Stimulated activated CD8-positive, alpha-beta memory T cell treated with anti-CD3 and anti-CD28 coated beads, Interleukin-12 subunit alpha, Interleukin-12 subunit beta, amount 100 ng/mL, for 1 hour (primary cell): ENCODE measurements around the gene MTRF1L.
A peak's percentile ranks its signal among the peaks of the same experiment; 100 is the strongest.
"Not testable (repeated sequence)": the region's sequence is repeated elsewhere in the genome, so short reads cannot be mapped to it uniquely, and the experiment has no call there.

Experiments used
- DNase-seq: peaks from one replicate; pipeline ENCODE4 v3.0.0-alpha.2; 2020; ENCODE audit warnings: low read depth

The MTRF1L gene

GRCh38 chr6:153003366-153003690, 819 bp upstream of the MTRF1L start:
- DNase-seq, result no peak

GRCh38 chr6:153001767-153002612, 519 bp downstream of the MTRF1L start:
- DNase-seq, result no peak

- not testable (repeated sequence) for DNase-seq
Measured at GRCh38 chr6:153000790-153001189, 1.7 kb downstream of the MTRF1L start.

- no peak for DNase-seq
Measured at GRCh38 chr6:153000243-153000642, 2.3 kb downstream of the MTRF1L start.

GRCh38 chr6:152999538-152999937, 3.0 kb downstream of the MTRF1L start:
- DNase-seq, result not testable (repeated sequence)

- no peak for DNase-seq
Measured at GRCh38 chr6:152993847-152994246, 8.7 kb downstream of the MTRF1L start.

- DNase-seq, result no peak
Measured at GRCh38 chr6:152993431-152993830, 9.1 kb downstream of the MTRF1L start.

GRCh38 chr6:152986978-152987377, 15.5 kb downstream of the MTRF1L start:
- no peak for DNase-seq

- not testable (repeated sequence) for DNase-seq
Measured at GRCh38 chr6:152985300-152985699, 17.2 kb downstream of the MTRF1L start.

GRCh38 chr6:152984513-152984872, 18.0 kb downstream of the MTRF1L start:
- no peak for DNase-seq

- DNase-seq, result peak; percentile 90
Measured at GRCh38 chr6:152983637-152984512, 18.6 kb downstream of the MTRF1L start.

- DNase-seq, result peak; percentile 94
Measured at GRCh38 chr6:152982904-152983636, 19.4 kb downstream of the MTRF1L start, which contains the start of gene FBXO5. TSS of gene FBXO5 (minus strand) at chr6:152983041. CDS start at chr6:152982959, 82 bp downstream.

- no peak for DNase-seq
Measured at GRCh38 chr6:152981989-152982903, 20.3 kb downstream of the MTRF1L start.

GRCh38 chr6:152981219-152981618, 21.3 kb downstream of the MTRF1L start:
- DNase-seq, result no peak

GRCh38 chr6:152980656-152981055, 21.9 kb downstream of the MTRF1L start:
- DNase-seq, result no peak

GRCh38 chr6:152979116-152979515, 23.4 kb downstream of the MTRF1L start:
- no peak for DNase-seq

GRCh38 chr6:152978058-152978457, 24.5 kb downstream of the MTRF1L start:
- no peak for DNase-seq

- DNase-seq, result no peak
Measured at GRCh38 chr6:152977556-152977955, 25.0 kb downstream of the MTRF1L start.

- no peak for DNase-seq
Measured at GRCh38 chr6:152976749-152977148, 25.8 kb downstream of the MTRF1L start.

GRCh38 chr6:152975204-152975915, 27.1 kb downstream of the MTRF1L start:
- no peak for DNase-seq

- no peak for DNase-seq
Measured at GRCh38 chr6:152973916-152974315, 28.6 kb downstream of the MTRF1L start.
